AG10803 (cell line): ENCODE data around the gene ETFDH.

Source experiments
- DNase-seq: peaks from one replicate; pipeline ENCODE4 v3.0.0; 2010; ENCODE audit warnings: low read depth
- H3K4me3 ChIP-seq: 2 replicates; pipeline ENCODE4 v1.5.1; 2011; ENCODE audit warnings: mild to moderate bottlenecking, low read length, control low read depth
- TF ChIP-seq, protein P1 (sequence below): conservative IDR thresholded peaks from 2 replicates; pipeline ENCODE4 v1.5.1; 2011; ENCODE audit warnings: mild to moderate bottlenecking, low read length, control low read depth, inconsistent platforms

ETFDH gene

GRCh38 chr4:158756588-158756987, 84.5 kb downstream of the ETFDH start:
- DNase-seq = no peak
- H3K4me3 ChIP-seq = no peak overlapping the region
- TF ChIP-seq, protein P1, sequence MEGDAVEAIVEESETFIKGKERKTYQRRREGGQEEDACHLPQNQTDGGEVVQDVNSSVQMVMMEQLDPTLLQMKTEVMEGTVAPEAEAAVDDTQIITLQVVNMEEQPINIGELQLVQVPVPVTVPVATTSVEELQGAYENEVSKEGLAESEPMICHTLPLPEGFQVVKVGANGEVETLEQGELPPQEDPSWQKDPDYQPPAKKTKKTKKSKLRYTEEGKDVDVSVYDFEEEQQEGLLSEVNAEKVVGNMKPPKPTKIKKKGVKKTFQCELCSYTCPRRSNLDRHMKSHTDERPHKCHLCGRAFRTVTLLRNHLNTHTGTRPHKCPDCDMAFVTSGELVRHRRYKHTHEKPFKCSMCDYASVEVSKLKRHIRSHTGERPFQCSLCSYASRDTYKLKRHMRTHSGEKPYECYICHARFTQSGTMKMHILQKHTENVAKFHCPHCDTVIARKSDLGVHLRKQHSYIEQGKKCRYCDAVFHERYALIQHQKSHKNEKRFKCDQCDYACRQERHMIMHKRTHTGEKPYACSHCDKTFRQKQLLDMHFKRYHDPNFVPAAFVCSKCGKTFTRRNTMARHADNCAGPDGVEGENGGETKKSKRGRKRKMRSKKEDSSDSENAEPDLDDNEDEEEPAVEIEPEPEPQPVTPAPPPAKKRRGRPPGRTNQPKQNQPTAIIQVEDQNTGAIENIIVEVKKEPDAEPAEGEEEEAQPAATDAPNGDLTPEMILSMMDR = no peak

DNA sequence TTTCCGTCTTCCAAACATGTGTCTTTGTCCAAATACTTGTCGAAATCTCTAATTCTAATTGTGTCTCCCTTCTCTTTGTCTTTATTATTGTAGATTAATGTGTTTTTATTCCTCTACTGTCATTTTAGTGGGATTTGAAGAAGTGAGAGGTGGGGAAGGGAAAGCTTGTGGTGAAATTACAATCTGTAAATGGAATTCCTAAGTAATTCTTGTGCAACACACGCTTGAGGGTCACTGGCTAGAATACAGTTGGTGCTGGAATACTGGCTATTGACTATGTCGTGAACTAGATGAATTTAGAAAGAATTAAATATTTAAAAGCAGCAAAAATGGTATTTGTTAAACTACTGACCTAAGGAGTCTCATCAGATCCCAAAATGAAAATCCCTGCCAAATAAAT, 86.0 kb downstream of the ETFDH start:
- TF ChIP-seq, protein P1 = no peak
- H3K4me3 ChIP-seq = no peak overlapping the region
- peak; percentile 91 for DNase-seq

DNA sequence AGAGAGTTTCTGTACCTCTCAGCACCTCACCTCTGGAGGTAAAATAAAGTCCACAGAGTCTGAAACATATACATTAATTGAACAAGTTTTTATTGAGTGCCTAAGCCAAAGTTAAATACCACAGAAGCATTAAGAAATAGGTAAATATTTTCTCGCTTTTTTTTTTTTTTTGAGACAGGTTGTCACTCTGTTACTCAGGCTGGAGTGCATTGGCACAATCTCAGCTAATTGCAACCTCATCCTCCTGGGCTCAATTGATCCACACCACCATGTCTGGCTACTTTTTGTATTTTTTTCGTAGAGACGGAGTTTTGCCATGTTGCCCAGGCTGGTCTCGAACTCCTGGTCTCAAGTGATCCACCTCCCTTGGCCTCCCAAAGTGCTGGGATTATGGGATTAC, 86.6 kb downstream of the ETFDH start:
- no peak overlapping the region for H3K4me3 ChIP-seq
- no peak for DNase-seq
- TF ChIP-seq, protein P1 = no peak
